Mammary epithelial cell (primary cell): ENCODE results near the gene AMER2.

Source experiments
- EZH2 ChIP-seq: IDR thresholded peaks from 2 replicates; pipeline ENCODE4 v1.6.1; 2012; ENCODE audit warnings: low read length, inconsistent platforms, borderline replicate concordance
- TF ChIP-seq, protein P1 (sequence below), 2 donors: IDR thresholded peaks in 1 of 2; conservative IDR thresholded peaks in 1 of 2; 2 replicates each; pipeline ENCODE4 v1.5.1; 2011 to 2012; ENCODE audit warnings: inconsistent platforms in 2 of 2, low read length in 2 of 2, mild to moderate bottlenecking in 2 of 2, control low read depth in 1 of 2, low read depth in 1 of 2; ENCODE audit not compliant: insufficient read depth in 1 of 2; ENCODE audit errors: extremely low read depth in 1 of 2

- TF ChIP-seq, protein P1, sequence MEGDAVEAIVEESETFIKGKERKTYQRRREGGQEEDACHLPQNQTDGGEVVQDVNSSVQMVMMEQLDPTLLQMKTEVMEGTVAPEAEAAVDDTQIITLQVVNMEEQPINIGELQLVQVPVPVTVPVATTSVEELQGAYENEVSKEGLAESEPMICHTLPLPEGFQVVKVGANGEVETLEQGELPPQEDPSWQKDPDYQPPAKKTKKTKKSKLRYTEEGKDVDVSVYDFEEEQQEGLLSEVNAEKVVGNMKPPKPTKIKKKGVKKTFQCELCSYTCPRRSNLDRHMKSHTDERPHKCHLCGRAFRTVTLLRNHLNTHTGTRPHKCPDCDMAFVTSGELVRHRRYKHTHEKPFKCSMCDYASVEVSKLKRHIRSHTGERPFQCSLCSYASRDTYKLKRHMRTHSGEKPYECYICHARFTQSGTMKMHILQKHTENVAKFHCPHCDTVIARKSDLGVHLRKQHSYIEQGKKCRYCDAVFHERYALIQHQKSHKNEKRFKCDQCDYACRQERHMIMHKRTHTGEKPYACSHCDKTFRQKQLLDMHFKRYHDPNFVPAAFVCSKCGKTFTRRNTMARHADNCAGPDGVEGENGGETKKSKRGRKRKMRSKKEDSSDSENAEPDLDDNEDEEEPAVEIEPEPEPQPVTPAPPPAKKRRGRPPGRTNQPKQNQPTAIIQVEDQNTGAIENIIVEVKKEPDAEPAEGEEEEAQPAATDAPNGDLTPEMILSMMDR (conservative IDR thresholded peaks at IDR 0.05 in 1 of 2, IDR thresholded peaks at IDR 0.05 in 1 of 2; ENCODE audit: extremely low read depth in 1 of 2, insufficient read depth in 1 of 2, low read depth in 1 of 2, low read length in 2 of 2) = no peak
- TF ChIP-seq EZH2 = peak; percentile 33
Observed at GRCh38 chr13:25169951-25170553, 2.0 kb downstream of the AMER2 start.
